ELF-1 (cell line): ENCODE results near the gene COMMD9.

Source experiments
- DNase-seq: peaks from one replicate; pipeline ENCODE4 v3.0.0-alpha.2; 2016; ENCODE audit warnings: low read depth, low spot score

COMMD9 gene

GRCh38 chr11:36224209-36224882 is 64.9 kb downstream of the COMMD9 start:
- DNase-seq: no peak

GRCh38 chr11:36222831-36223635 is 66.2 kb downstream of the COMMD9 start:
- DNase-seq: no peak
